Measurements from ENCODE around the gene CBX2.

The CBX2 gene

DNA sequence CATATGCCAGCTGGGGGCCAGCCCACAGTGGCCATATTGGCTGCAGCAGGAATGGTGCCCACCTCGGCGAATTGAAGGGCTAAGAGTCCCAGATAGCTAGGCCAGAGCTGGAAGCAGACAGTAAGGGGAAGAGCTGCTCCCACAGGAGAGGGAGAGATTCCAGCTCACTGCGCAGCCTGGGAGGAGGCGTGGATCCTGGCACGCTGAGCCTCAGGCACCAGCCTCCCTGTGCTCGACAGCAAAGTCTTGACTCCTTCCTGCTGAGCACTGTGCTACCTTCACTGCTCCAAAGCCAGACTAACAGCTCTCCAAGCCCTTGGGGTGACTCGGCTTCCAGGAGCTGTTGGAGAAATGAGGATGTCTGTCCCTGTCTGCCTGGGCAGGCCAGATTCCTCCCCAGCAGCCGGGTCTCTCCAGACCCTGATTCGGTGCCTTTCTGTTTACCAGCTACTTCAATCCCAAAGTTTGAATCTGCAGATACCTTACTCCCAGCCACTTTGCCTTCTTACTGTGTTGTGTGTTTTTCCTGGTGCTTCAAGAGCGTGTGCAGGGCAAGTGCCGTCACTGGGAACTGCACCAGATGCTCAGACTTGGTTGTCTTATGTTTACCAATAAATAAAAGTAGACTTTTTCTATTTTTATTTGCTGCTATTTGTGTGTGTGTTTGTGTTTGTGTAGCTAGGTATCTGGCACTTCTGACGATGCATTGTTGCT, 9.1 kb downstream of the CBX2 start:
- no peak for DNase-seq (ENCODE audit: low read depth, low spot score)

DNA sequence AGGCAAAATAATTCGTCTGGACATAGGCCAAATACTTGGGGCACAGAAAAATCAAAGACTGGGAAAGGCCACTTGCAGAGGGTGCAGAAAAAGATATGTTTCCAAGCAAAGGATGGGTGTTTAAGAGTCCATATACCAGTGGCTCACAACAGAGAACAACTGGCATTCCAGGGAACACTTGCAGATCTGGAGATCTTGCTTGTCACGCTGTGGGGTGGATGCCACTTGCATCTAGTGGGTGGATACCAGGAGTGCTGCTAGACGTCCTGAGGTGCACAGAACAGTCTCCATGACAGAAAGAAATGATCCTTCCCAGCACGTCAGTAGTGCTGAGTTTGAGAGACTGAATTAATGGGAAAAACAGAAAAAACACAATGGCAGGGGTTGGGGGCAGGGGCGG, 10.5 kb downstream of the CBX2 start:
- DNase-seq (ENCODE audit: low read depth, low spot score) = no peak

DNA sequence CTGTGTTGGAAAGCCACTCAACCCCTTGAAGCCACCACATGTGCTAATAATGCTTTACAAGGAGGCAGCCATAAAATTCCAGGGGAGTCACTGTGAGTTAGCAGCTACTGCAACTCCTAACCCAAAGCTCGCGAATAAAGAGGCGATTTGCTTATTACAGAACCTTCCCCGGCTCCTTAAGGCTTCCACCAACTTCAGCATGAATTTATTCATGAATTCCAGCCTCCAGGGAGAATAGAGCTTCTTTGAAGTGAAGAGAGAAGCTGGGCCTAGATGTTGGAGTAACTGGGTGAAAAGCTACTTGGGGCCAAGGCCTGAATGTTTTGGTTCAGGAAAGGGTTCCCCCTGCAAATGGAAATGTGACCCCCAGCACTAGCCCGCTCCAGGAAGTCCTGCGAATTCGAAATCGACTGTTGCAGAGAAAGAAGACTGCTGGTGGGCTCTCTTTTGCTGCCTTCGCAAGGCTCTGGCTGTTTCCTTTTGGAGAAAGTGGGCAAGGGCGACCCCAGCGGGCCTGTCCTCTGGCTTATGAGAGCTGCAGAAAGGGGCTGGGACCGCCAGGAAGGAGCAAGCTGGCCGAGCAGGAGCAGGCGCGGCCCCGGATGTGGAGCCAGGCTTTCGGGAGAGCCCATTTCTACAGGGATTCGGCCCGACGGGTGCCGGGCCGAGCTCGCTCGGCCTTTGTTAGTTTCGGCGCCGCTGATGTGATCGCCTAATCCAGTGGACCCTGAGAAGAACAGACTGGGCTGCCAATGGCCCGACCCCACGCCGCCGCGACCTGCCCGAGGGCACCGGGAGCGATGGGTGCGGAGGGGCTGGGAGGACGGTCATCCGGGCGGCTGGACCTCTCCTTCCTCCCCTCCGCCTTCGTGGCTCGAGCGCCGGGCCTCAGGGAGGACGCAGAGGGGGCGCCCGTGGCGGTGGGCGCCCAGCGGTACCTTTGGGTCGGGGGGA, 11.3 kb downstream of the CBX2 start:
- DNase-seq (ENCODE audit: low read depth, low spot score) = no peak

DNA sequence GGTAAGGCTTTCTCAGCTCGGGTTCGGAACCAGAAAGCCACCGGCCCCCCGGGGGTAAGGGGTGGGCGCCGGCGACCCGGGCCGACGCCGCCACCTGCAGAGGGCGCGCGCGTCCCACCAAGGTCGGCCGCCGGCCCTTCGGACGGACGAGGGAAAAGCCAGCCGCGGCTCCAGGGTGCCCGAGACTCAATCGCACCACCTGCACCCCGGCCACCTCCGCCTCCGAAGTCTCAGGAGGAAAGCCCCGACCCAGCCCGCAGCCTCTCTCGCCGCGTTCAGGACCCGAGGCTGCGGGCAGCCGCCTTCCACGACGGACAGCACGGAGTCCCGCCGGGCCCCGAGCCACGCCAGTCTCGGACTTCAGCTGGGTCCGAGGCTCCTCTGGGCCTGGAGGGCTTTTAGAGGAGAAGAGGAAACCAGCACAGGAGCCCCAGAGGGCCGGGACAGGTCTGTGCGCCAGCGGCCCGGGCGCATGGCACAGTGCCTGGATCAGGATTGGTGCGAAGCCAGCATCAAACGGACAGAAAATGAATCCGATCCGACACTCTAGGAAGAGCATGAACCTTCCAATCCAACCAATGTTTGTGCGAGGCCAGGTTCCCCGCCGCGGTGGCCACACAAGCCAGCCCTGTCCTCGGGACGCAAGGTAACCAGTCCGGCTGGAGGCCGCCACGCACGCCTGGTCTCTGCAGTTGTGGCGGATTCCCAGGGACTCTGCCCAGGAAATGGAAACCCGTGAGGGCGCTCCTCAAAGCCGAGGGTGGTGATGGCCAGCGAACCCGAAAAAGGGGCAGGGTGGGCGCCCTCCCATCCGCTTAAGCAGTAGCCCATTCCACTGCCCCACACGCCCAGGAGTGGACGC, 12.2 kb downstream of the CBX2 start:
- DNase-seq (ENCODE audit: low read depth, low spot score) = no peak

DNA sequence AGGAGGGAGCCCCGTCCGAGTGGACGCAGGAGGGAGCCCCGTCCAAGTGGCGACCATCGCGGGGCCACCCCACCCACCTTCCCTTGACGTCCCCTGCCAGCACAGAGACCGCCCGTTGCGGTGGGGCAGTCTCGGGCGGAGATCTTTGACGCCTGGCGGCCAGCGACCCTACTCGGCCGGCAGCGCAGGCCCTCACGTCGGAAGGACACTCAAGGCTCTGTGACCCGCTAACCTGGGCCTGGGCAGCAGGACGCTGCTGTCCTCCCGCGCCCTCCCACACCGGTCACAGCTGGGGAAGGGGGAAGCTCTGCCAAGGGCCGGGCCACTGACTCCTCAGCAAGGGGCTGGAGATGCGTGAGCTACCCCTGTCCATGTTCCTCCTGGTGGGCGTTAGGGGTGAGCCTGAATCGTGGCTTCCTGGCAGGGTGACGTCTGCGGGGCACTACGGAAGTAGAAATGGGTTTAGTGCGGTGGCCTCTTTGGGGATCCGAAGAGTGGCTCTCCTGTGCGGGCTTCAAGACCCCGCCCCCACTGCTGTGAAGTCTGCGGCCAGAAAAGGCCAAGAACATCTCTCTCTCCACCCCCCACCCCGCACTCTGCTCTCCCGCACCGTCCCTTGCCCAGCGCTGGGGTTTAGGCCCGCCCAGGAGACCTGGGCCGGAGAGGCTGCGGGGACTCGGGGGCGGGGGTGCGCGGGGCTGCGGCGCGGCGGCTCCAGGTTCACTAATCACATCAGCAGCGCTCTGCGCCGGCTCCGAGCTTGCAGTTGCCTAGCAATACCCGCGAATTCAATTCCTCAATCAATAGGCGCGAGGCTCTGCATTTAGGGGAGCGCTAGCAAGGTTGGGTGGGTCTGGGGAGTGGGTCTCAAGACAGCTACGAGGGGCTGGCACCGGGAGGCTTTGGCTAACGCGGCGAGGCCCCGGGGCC, 13.1 kb downstream of the CBX2 start:
- DNase-seq (ENCODE audit: low read depth, low spot score) = no peak

DNA sequence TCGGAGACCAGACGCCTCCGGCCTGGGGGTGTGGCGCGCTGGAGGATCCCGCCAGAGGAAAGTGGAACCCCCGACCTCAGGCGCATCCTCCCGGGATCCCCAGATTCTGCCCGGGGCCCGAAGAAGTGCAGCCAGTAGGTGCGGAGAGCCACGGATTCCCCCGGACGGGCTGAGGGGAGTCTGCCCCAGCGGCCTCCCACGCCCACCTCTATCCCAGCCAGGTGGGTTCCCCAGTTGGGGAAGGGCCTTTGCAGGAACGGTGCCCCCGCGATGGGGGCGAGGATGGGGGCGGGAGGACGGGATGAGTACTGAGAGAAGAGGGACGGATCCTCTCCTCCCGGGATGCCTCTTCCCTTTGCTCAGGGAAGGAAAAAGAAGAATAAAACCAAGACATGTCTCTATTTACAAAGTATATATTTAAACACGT, 13.8 kb downstream of the CBX2 start:
- DNase-seq (ENCODE audit: low read depth, low spot score) = no peak

DNA sequence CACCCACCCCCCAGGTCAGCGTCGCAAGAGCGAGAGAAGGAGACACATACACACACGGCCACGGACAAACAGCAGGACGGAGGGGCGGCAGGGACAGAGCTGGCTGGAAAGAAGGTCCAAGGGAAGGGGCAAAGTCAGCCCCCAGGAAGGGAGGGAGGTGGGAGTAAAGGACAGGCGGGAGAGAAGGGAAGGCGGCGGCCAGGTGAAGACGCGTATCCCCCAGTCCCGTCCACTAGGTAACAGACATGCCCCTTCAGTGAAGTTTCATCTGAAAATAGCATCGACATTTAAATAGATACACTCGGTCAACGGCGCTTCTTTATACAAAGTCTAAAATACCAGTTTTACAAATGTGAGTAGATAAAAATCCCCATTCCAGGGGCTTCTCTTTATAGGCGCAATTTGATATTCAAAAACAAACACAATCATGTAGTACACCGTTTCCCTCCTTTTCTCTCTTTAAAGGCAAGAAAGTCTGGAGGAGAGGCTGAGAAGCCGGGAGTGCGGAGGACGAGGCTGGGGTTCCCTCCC, 14.5 kb downstream of the CBX2 start:
- no peak for DNase-seq (ENCODE audit: low read depth, low spot score)

DNA sequence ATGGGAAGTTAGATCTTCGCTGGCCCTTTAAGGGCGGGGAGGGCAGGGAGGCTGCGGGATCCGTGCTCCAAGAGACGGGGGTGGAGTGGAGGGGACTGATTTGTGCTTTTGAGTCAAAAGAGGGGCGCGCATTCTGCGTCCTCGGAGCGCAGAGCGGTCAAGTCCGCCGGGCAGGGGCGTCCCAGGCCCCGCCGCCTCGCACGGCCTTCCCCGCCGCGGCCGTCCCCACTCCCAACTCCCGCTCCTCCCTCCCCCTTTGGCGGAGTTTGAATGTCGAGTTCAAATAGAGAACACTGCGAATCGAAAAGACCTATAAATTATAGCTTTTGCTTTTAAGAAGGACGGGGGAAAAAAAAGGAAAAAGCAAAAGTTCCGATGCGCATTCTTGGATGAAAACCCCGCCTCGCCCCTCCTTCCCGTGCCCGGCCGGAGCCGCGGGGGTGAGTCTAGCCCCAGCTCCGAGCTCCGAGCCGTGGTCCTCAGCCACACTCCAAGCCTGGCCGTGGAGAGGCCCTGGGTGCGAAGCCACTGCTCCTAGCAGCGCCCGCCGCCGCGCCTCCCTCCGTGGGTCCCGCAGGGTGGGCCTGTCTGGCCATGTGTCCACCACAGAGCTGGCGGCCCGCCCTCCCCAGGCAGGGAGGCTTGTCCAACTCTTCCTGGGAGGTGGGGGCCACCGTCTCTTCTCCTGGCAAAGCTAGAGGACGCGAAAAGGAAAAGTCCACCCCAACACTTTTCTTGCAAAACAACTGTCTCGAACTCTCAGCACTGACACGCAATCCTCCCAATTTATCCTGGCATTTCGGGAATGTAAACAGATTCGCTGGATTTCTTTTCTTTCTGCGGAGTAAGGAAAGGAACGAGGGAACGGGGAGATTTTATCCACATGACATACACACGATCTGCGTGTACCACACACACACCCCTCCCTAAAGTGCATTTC, 15.3 kb downstream of the CBX2 start:
- no peak for DNase-seq (ENCODE audit: low read depth, low spot score)

DNA sequence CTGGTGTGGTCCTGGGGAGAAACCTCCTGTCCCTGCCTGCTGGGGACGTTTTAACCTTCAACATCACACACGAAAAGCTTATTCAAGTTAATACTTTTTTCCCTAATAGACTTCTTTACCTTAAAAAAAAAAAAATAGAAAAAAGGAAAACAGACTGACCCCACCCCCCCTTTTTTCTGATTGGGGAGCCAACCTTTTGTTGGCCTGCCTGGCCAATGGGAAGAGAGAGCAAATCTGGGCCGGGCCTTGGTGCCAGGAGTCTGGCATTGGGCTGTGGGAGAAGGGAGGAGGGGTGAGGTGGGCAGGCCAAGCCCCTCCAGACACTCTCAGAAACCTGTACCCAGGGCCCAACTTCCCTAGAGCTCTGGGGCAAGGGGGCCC, 16.0 kb downstream of the CBX2 start:
- DNase-seq (ENCODE audit: low read depth, low spot score) = no peak

DNA sequence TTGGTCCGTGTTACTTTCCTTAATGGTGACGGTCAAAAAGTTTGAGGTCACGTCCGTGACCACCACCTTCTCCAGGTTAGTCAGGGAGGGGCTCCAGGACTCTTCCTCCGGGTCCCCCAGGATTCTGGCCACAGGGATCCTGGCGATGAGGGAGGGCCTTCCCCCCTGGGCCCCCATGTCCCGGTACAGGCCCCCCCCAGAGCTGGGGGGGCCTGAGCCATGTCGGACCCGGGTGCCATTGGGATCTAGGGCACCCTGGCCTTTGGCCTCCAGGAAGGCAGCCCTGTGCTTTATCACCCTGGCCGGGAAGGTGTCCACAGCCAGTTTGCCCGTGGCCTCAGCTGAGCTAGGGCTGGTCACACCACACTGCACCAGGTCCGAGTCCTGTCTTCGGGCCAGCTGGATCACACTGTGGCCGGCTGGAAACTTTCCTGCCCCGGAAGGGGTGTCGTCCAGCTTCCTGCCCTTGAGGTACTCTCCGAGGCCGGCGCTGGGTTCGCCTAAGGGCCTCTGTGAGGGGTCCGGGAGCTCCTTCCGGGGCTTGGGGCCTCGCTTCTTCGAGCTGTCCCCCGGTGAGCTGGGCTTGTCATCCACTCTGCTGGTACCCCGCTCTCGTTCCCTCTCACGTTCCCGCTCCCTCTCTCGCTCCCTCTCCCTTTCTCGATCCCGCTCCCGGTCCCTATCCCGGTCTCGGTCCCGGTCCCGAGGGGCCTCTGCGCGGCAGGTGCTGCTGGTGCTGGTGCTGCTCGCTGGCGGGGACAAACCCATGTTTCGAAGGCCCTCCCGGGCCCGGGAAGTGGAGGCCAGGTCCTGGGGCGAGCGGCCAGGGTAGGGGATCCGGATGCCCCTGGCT, 16.9 kb downstream of the CBX2 start:
- no peak for DNase-seq (ENCODE audit: low read depth, low spot score)

DNA sequence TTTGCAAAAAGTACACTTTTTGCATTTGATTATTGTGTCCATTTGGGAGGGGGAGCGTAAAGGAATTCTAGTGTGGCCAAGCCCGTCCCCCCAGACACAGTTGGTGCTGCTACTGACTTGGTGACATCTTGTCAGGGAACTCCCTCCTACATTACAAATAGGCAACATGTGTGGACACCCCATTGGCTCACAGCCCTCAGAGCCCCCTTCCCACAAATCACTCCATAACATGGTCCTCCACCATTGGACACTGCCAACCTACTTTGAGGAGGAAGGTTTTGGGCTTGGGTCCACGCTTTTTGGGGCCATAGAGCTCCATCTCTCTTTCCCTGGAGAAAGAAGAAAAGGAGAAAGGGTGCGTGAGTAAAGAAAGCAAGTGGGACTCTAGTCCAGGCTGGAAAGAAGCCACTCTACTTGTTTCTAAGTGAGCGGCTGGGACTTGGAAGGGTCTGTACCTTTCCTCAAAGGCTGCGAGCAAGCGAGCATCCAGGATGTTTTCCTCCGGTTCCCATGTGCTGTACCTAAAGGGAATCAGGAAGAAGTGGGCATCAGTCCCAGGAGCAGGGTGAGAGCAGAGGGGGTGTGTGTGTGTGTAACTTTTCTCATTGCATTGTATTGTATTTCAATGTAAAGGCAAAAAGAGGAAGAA, 18.0 kb downstream of the CBX2 start:
- DNase-seq (ENCODE audit: low read depth, low spot score) = no peak

DNA sequence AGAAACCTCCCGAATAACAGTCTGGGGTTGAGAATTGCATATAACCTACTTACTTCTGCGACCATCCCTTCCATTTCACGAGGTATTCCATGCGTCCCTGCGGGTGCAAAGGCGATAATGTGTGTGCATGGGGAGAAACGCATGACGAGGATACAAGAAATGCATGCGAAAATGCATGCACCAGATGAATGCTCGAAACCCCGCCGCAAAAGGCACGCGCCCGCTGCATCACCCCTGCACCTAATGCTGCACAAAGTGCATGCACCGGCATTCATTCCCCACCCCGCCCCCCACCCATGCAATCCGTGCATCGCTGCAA, 18.5 kb downstream of the CBX2 start:
- DNase-seq (ENCODE audit: low read depth, low spot score) = no peak

DNA sequence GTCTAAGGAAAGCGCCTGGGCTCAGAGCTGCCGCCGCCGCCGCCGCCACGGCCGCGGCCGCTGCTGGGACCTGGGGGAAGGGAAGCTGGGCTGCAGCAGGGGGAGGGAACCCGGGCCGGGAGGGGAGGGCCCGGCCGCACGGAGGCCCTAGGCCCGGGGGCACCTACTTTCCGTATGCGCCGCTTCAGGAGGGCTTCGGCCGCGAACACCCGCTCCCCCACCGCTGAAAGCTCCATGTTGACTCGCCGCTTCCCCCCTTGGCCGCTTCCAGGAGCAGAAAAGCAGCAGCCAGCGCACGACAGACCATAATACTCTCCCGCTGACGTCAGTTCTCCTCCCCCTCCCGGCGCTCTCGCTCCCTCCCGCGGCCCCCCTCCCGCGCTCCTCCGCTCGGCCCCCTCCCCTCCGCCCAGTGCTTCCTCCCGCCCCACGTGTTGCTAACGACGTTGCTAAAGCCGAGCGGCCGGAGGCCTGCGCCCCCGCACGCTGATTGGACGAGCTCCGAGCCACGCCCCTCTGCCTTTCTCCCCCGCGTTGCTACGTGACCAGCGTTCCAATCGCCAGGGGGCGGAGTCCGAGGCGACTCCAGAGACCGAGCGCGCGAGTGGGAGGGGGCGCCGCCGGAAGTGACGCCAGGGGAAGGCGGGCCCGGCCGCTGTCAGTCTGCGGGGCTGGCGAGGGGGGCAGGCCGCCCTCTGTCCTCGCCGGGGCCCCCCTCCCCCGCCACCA, 19.0 kb downstream of the CBX2 start, which contains the start of gene CBX8:
Gene CBX8, minus strand, starts transcription at position 315 of the 729 bp plus-strand sequence. Its CDS starts 79 bp downstream, at position 236.
- peak; percentile 98 for DNase-seq (ENCODE audit: low read depth, low spot score)

DNA sequence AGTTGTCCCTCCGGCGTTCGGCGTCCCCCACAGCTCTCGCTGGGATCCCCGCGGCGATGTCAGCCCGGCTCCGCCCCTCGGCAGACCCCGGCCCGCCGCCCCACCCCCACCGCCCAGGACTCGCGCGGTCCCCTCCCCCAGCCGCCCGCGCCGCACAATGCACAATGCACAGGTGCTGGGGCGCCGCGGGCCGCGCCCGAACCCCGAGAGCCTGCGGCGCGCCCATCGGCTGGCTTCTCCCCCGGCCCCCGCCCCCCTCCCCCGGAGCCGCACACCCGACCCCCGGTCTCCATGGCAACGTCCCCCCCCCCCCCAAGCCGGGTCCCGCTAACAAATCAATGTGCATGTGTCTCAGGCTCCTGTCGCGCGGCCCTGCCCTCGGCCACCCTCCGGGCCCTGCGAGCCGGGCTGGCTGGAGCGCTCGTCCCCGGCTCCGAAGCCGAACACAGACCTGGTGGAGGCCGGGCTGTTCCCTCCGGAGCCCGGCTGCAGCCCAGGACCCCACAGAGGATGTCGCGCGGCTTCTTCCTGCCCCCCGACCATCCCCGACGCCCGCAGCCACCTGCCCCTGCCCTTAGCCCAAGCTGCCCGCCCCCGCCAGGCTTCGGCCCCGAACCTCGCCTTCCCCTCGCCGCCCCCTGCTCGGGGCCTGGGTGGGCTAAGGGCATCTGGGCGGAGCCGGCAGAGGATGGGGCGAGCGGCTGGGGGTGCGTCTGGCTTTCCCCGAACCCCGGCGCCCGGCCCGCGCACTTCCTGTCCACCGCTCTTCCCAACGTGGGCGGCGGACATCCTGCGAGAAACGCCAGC, 19.7 kb downstream of the CBX2 start:
- no peak for DNase-seq (ENCODE audit: low read depth, low spot score)

DNA sequence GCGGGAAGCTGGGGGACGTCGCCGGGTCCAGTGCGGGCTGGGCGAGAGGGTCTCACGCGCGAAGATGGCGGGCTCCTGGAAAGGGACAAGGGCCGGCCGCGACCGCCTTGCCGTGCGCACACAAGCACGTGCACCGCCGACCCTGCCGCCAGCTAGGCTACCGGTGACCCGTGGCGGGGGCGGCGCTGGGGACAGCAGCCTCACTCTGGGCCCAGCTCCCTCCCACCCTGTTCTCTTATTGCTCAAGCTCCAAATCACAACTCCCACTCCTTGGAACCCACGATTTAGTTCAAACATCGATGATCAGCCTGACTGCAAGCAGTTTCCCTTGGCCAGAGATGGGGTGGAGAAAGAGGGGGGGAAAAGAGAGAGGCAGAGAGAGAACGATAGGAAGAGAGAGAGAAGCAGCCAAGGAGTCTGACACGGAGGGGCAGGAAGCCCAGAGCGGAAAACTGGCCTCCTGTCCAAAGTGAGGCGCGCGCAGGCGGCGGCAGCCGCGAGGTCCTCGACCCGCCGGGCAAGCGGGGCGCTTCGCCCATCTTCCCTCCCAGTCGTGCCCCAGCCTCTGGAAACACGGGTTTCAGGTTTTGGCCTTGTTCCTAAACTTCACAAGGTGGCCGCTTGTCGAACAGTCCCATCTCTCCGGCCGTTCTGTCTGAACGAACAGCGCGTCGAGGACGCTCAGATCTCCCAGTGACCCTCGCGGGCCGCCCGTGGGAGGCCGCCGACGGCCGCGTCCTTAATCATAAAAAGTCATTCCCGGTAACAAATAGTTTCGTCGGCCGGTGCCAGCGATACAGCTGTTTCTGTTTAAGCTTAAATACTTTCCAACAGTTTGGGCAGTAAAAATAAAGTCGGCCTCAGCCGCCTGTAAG, 20.6 kb downstream of the CBX2 start:
- DNase-seq (ENCODE audit: low read depth, low spot score) = no peak

DNA sequence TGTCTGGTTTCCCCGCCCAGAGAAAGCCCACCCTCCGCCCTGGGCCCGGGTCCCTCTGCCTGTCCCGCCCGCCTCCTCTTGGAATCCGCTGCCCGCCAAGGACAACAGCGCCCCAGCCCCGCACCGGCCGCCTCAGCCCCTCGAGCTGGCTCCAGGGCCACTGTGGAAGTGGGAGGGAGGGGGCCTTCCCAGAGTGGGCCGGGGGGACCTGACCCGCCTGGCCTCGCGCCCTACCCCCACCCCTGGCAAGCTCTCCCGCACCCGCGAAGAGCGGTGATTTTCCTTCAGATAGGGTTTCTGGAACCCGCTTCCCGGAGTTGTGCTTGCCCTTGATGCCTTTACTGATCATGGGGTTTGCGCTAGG, 21.2 kb downstream of the CBX2 start:
- DNase-seq (ENCODE audit: low read depth, low spot score) = no peak
